CMK (cell line): ENCODE measurements around the gene GNMT.

Experiments used
- DNase-seq: peaks from one replicate; pipeline ENCODE4 v3.0.0-alpha.2; 2010; ENCODE audit warnings: low read depth

Gene GNMT

GRCh38 chr6:43013097-43013842 is 52.7 kb downstream of the GNMT start:
- peak; percentile 78 for DNase-seq
